Stimulated activated CD4-positive, alpha-beta T cell treated with anti-CD3 and anti-CD28 coated beads, Interleukin-4, amount 100 ng/mL, for 24 hours (primary cell): ENCODE data around the gene NBEAL1.
"Not testable (repeated sequence)": the region's sequence is repeated elsewhere in the genome, so short reads cannot be mapped to it uniquely, and the experiment has no call there.

ENCODE experiments used
- DNase-seq: peaks from one replicate; pipeline ENCODE4 v3.0.0-alpha.2; 2020

Gene NBEAL1

GRCh38 chr2:203122317-203122986 lies 107.8 kb downstream of the NBEAL1 start:
- no peak for DNase-seq

- no peak for DNase-seq
Observed at GRCh38 chr2:203126996-203127395, 112.3 kb downstream of the NBEAL1 start.

GRCh38 chr2:203135105-203135504 lies 120.4 kb downstream of the NBEAL1 start:
- DNase-seq = no peak

GRCh38 chr2:203143391-203143790 lies 128.7 kb downstream of the NBEAL1 start:
- no peak for DNase-seq

GRCh38 chr2:203149194-203149593 lies 134.5 kb downstream of the NBEAL1 start:
- DNase-seq = no peak

- DNase-seq = no peak
Observed at GRCh38 chr2:203155406-203155805, 140.7 kb downstream of the NBEAL1 start.

GRCh38 chr2:203162722-203163121 lies 148.0 kb downstream of the NBEAL1 start:
- not testable (repeated sequence) for DNase-seq

GRCh38 chr2:203164311-203164935 lies 149.7 kb downstream of the NBEAL1 start:
- no peak for DNase-seq

- no peak for DNase-seq
Observed at GRCh38 chr2:203167751-203168150, 153.1 kb downstream of the NBEAL1 start.

- no peak for DNase-seq
Observed at GRCh38 chr2:203170502-203170901, 155.8 kb downstream of the NBEAL1 start.

- no peak for DNase-seq
Observed at GRCh38 chr2:203175371-203175770, 160.7 kb downstream of the NBEAL1 start.

- DNase-seq = no peak
Observed at GRCh38 chr2:203177361-203177760, 162.7 kb downstream of the NBEAL1 start.

- DNase-seq = no peak
Observed at GRCh38 chr2:203185864-203186263, 171.2 kb downstream of the NBEAL1 start.

- DNase-seq = not testable (repeated sequence)
Observed at GRCh38 chr2:203190547-203190946, 175.9 kb downstream of the NBEAL1 start.

- DNase-seq = not testable (repeated sequence)
Observed at GRCh38 chr2:203191026-203191425, 176.4 kb downstream of the NBEAL1 start.

GRCh38 chr2:203191961-203192360 lies 177.3 kb downstream of the NBEAL1 start:
- no peak for DNase-seq

GRCh38 chr2:203195331-203196036 lies 180.8 kb downstream of the NBEAL1 start:
- DNase-seq = no peak

- DNase-seq = no peak
Observed at GRCh38 chr2:203200866-203201265, 186.2 kb downstream of the NBEAL1 start.

- DNase-seq = no peak
Observed at GRCh38 chr2:203201426-203201825, 186.8 kb downstream of the NBEAL1 start.

GRCh38 chr2:203209538-203209937 lies 194.9 kb downstream of the NBEAL1 start:
- no peak for DNase-seq

GRCh38 chr2:203225423-203226039 lies 210.9 kb downstream of the NBEAL1 start:
- peak; percentile 28 for DNase-seq

- DNase-seq = not testable (repeated sequence)
Observed at GRCh38 chr2:203229674-203230073, 215.0 kb downstream of the NBEAL1 start.
